Neural progenitor cell (in vitro differentiated cells): ENCODE results near the gene RRP1. TPM values are rescaled to one million over a fixed set of nuclear protein-coding genes. Genes with fewer than 3 reads are reported as not detected.

ENCODE experiments used
- DNase-seq: peaks from one replicate; pipeline ENCODE4 v3.0.0-alpha.2; 2016; ENCODE audit warnings: low spot score
- H2AFZ ChIP-seq: fragments of 200-600 bp; sonication (generic); replicated peaks from 2 replicates; pipeline ENCODE4 v1.6.1; 2016; ENCODE audit warnings: antibody characterized with exemption
- H3F3A ChIP-seq: fragments of 200-600 bp; sonication (generic); 2 replicates; pipeline ENCODE4 v1.6.1; 2016; ENCODE audit warnings: antibody characterized with exemption, low read depth
- H3K27ac ChIP-seq: fragments of 200-600 bp; sonication (generic); 2 replicates; pipeline ENCODE4 v1.5.1; 2016; ENCODE audit warnings: mild to moderate bottlenecking
- H3K27me3 ChIP-seq: fragments of 200-600 bp; sonication (generic); 2 replicates; pipeline ENCODE4 v1.6.1; 2016; ENCODE audit warnings: mild to moderate bottlenecking, moderate library complexity
- H3K36me3 ChIP-seq: fragments of 200-600 bp; sonication (generic); 2 replicates; pipeline ENCODE4 v1.5.1; 2016
- H3K4me1 ChIP-seq: fragments of 200-600 bp; sonication (generic); 2 replicates; pipeline ENCODE4 v1.6.1; 2016; ENCODE audit warnings: mixed run types
- H3K4me2 ChIP-seq: fragments of 200-600 bp; sonication (generic); 2 replicates; pipeline ENCODE4 v1.6.1; 2016
- H3K4me3 ChIP-seq: fragments of 200-600 bp; sonication (generic); 2 replicates; pipeline ENCODE4 v1.5.1; 2016
- H3K79me2 ChIP-seq: fragments of 200-600 bp; sonication (generic); 2 replicates; pipeline ENCODE4 v1.6.1; 2016; ENCODE audit warnings: low read depth
- H3K9ac ChIP-seq: fragments of 200-600 bp; sonication (generic); 2 replicates; pipeline ENCODE4 v1.6.1; 2016
- H3K9me3 ChIP-seq: fragments of 200-600 bp; sonication (generic); 2 replicates; pipeline ENCODE4 v1.5.1; 2016; ENCODE audit warnings: low read depth
- H4K20me1 ChIP-seq: fragments of 200-600 bp; sonication (generic); 2 replicates; pipeline ENCODE4 v1.6.1; 2016; ENCODE audit warnings: low read depth
- H3K27ac Mint-ChIP-seq: 3 replicates; pipeline ENCODE4 v1.8.0; 2021; ENCODE audit warnings: mixed read lengths
- H3K27me3 Mint-ChIP-seq: 2 replicates; pipeline ENCODE4 v1.8.0; 2022; ENCODE audit warnings: low read depth, mild to moderate bottlenecking, inconsistent platforms, moderate library complexity, mixed read lengths; ENCODE audit not compliant: insufficient read depth
- H3K36me3 Mint-ChIP-seq: 3 replicates; pipeline ENCODE4 v1.8.0; 2021; ENCODE audit warnings: mixed read lengths
- H3K4me1 Mint-ChIP-seq: 3 replicates; pipeline ENCODE4 v1.8.0; 2021; ENCODE audit warnings: mixed read lengths
- H3K4me3 Mint-ChIP-seq: 3 replicates; pipeline ENCODE4 v1.8.0; 2021; ENCODE audit warnings: mild to moderate bottlenecking, moderate library complexity, mixed read lengths
- H3K9me3 Mint-ChIP-seq: 3 replicates; pipeline ENCODE4 v1.8.0; 2020; ENCODE audit warnings: mixed read lengths
- CTCF ChIP-seq: fragments of 200-600 bp; sonication (generic); IDR thresholded peaks from 2 replicates; pipeline ENCODE4 v1.5.1; 2017; ENCODE audit warnings: antibody characterized with exemption, mild to moderate bottlenecking
- EZH2 ChIP-seq: fragments of 200-600 bp; sonication (generic); IDR thresholded peaks from 2 replicates; pipeline ENCODE4 v1.6.1; 2017; ENCODE audit warnings: antibody characterized with exemption, mild to moderate bottlenecking, moderate library complexity
- EZH2phosphoT487 ChIP-seq: fragments of 200-600 bp; sonication (generic); IDR thresholded peaks from 2 replicates; pipeline ENCODE4 v1.6.1; 2017; ENCODE audit warnings: antibody characterized with exemption
- total RNA-seq: library from RNA; depleted of rRNA; stranded (reverse); fragments of >200 nt; gene quantifications from 2 replicates; pipeline ENCODE4 v1.2.3, GENCODE V29; 2015; ENCODE audit warnings: low replicate concordance

RRP1 gene
- total RNA-seq, 1 donor from 2014 or later: 18.4 TPM

DNA sequence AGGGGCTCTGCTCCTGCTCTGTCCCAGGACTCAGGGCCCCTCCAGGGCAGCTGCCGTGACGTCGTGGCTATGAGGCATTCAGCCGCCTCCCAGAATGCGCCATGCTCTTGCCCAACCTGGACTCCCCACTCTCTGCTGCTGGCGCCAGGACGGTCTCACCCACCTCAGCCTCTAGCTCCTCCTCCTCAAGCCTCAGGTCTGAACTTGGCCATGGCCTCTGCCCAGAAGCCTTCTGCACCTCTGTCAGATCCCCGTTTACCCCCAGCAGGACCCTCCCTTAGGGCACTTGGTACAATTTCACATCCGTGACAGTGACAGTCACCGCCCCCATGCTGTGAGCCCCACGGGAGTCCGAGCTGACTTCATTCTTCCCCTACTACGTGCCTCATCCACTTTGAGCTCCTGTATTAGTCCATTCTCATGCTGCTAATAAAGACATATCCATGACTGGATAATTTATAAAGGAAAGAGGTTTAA lies 18.1 kb upstream of the RRP1 start:
- Mint-ChIP-seq H3K36me3 (peaks cover 6% of the 10 kb centered on the region), H3K27ac (no peak overlapping the region), H3K4me3 (peak overlapping the region; percentile 41), H3K9me3 (no peaks in the 10 kb centered on the region), H3K27me3 (peaks cover 18% of the 10 kb centered on the region), H3K4me1 (peaks cover 38% of the 10 kb centered on the region)
- H3K27ac ChIP-seq: no peak overlapping the region
- H4K20me1 ChIP-seq: no peaks in the 10 kb centered on the region
- no peaks in the 10 kb centered on the region for H3K9me3 ChIP-seq
- TF ChIP-seq EZH2phosphoT487 (no peak), CTCF (no peak), EZH2 (no peak)
- no peaks in the 10 kb centered on the region for H3K27me3 ChIP-seq
- H3K79me2 ChIP-seq: peaks cover 13% of the 10 kb centered on the region
- no peak overlapping the region for H3K9ac ChIP-seq
- no peak overlapping the region for H2AFZ ChIP-seq
- peaks cover 16% of the 10 kb centered on the region for H3K4me1 ChIP-seq
- peaks cover 26% of the 10 kb centered on the region for H3F3A ChIP-seq
- no peaks in the 10 kb centered on the region for H3K36me3 ChIP-seq
- H3K4me3 ChIP-seq: no peak overlapping the region
- no peak for DNase-seq
- H3K4me2 ChIP-seq: no peak overlapping the region

- no peaks in the 10 kb centered on the region for H3K27me3 ChIP-seq
- H3K4me1 Mint-ChIP-seq: peaks cover 38% of the 10 kb centered on the region
- H3F3A ChIP-seq: peaks cover 26% of the 10 kb centered on the region
- no peak for DNase-seq
- H3K9ac ChIP-seq: no peak overlapping the region
- peaks cover 18% of the 10 kb centered on the region for H3K27me3 Mint-ChIP-seq
- no peak overlapping the region for H3K4me3 ChIP-seq
- no peak overlapping the region for H3K27ac Mint-ChIP-seq
- H4K20me1 ChIP-seq: no peaks in the 10 kb centered on the region
- H3K4me3 Mint-ChIP-seq: peak overlapping the region; percentile 29
- no peaks in the 10 kb centered on the region for H3K9me3 Mint-ChIP-seq
- H2AFZ ChIP-seq: no peak overlapping the region
- TF ChIP-seq EZH2phosphoT487 (no peak), CTCF (no peak), EZH2 (no peak)
- H3K4me1 ChIP-seq: peaks cover 16% of the 10 kb centered on the region
- H3K79me2 ChIP-seq: peaks cover 13% of the 10 kb centered on the region
- H3K4me2 ChIP-seq: no peak overlapping the region
- H3K36me3 ChIP-seq: no peaks in the 10 kb centered on the region
- H3K9me3 ChIP-seq: no peaks in the 10 kb centered on the region
- H3K27ac ChIP-seq: no peak overlapping the region
- peaks cover 6% of the 10 kb centered on the region for H3K36me3 Mint-ChIP-seq
Observed at GRCh38 chr21:43771698-43772424, 17.5 kb upstream of the RRP1 start.

DNA sequence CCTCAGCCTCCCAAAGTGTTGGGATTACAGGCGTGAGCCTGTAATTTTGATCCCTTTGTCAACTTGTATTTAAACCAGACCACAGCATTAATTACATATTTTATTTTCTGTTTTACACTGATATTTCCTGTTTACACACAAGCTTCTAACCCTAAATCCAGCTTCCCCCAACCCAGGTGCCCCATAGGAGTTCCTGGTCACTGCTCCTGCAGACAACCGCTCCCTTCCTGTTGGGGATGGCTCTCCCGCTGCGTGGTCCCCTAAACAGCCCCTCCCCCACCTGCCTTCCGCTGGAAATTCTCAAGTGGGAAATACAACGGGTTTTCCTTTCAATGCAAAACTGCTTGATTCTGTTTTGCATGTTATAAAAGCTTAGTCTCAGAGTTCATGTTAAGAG lies 17.0 kb upstream of the RRP1 start:
- no peak overlapping the region for H3K27ac ChIP-seq
- DNase-seq: no peak
- H3K27me3 ChIP-seq: no peaks in the 10 kb centered on the region
- TF ChIP-seq EZH2phosphoT487 (no peak), EZH2 (no peak), CTCF (no peak)
- peaks cover 13% of the 10 kb centered on the region for H3K79me2 ChIP-seq
- peaks cover 16% of the 10 kb centered on the region for H3K4me1 ChIP-seq
- H3K4me1 Mint-ChIP-seq: peaks cover 33% of the 10 kb centered on the region
- no peak overlapping the region for H2AFZ ChIP-seq
- no peak overlapping the region for H3K4me2 ChIP-seq
- no peaks in the 10 kb centered on the region for H3K9me3 ChIP-seq
- peaks cover 16% of the 10 kb centered on the region for H3K27me3 Mint-ChIP-seq
- no peaks in the 10 kb centered on the region for H4K20me1 ChIP-seq
- peaks cover 6% of the 10 kb centered on the region for H3K36me3 Mint-ChIP-seq
- H3K36me3 ChIP-seq: no peaks in the 10 kb centered on the region
- no peaks in the 10 kb centered on the region for H3K9me3 Mint-ChIP-seq
- no peak overlapping the region for H3K4me3 Mint-ChIP-seq
- no peak overlapping the region for H3K4me3 ChIP-seq
- no peak overlapping the region for H3K9ac ChIP-seq
- H3K27ac Mint-ChIP-seq: no peak overlapping the region
- H3F3A ChIP-seq: peaks cover 28% of the 10 kb centered on the region
